AG09319 (cell line): Measurements from ENCODE around the gene NCOR1.
"Not testable (repeated sequence)": the region's sequence is repeated elsewhere in the genome, so short reads cannot be mapped to it uniquely, and the experiment has no call there.

Experiments
- DNase-seq: peaks from one replicate; pipeline ENCODE4 v3.0.0-alpha.2; 2010; ENCODE audit warnings: low read depth; ENCODE audit errors: extremely low read depth
- CTCF ChIP-seq: IDR thresholded peaks from 2 replicates; pipeline ENCODE4 v1.5.1; 2011; ENCODE audit warnings: low read depth, mild to moderate bottlenecking, inconsistent platforms, low read length, moderate library complexity

Gene NCOR1

GRCh38 chr17:16117149-16117548 lies 98.2 kb downstream of the NCOR1 start:
- no peak for TF ChIP-seq CTCF

GRCh38 chr17:16115077-16115698 lies 100.1 kb downstream of the NCOR1 start:
- not testable (repeated sequence) for DNase-seq

More at GRCh38 chr17:16117149-16117548, 98.2 kb downstream of the NCOR1 start:
- DNase-seq = no peak

GRCh38 chr17:16108871-16109270 lies 106.5 kb downstream of the NCOR1 start:
- TF ChIP-seq CTCF = no peak
- DNase-seq = no peak

- no peak for DNase-seq
- no peak for TF ChIP-seq CTCF
Measured at GRCh38 chr17:16108386-16108785, 106.9 kb downstream of the NCOR1 start.

- DNase-seq = no peak
- TF ChIP-seq CTCF = no peak
Measured at GRCh38 chr17:16107165-16107770, 108.1 kb downstream of the NCOR1 start.

- DNase-seq = peak; percentile 42
- no peak for TF ChIP-seq CTCF
Measured at GRCh38 chr17:16106161-16106891, 109.0 kb downstream of the NCOR1 start.

- DNase-seq = no peak
- TF ChIP-seq CTCF = no peak
Measured at GRCh38 chr17:16104189-16104588, 111.1 kb downstream of the NCOR1 start.

- DNase-seq = no peak
- TF ChIP-seq CTCF = no peak
Measured at GRCh38 chr17:16101440-16101839, 113.9 kb downstream of the NCOR1 start.
